SKM-1 (cell line): Measurements from ENCODE around the gene RAB40C.

Experiments
- DNase-seq: peaks from one replicate; lab custom pipeline; 2025; ENCODE audit not compliant: unreplicated experiment; lab: John Stamatoyannopoulos, UW

RAB40C gene

GRCh38 chr16:644556-644955 is 54.7 kb downstream of the RAB40C start:
- DNase-seq, result no peak

GRCh38 chr16:645852-646678 is 56.2 kb downstream of the RAB40C start:
- DNase-seq, result no peak

- no peak for DNase-seq
These were observed 56.9 kb downstream of the RAB40C start for GRCh38 chr16:646679-647172.

DNA sequence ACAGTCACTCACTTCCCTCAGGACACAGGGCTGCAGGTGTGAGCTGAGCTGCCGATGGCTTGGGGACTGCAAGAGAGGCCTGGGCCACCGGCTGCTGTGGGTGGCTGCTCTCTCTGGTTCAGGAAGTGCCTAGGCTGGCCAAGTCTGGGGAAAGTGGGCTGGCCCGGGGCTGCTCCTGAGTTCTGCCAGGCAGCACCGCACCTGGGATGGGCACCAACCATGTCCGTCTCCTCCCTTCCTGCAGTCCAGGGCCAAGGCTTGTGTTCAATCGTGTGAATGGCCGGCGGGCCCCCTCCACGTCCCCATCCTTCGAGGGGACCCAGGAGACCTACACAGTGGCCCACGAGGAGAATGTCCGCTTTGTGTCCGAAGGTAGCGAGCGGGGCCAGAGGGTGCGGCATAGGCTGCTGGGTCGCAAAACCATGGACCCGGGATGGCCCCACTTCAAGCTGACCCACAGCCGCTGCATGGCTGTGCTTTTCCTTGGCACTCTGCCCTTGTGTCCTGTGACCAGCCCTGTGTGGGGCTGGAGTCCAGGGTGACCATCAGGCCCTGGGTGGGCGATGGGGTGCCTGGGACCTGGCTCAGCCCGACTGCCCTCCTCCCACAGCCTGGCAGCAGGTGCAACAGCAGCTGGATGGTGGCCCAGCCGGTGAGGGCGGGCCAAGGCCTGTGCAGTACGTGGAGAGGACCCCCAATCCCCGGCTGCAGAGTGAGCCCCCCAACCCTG is 57.5 kb downstream of the RAB40C start:
- no peak for DNase-seq

DNA sequence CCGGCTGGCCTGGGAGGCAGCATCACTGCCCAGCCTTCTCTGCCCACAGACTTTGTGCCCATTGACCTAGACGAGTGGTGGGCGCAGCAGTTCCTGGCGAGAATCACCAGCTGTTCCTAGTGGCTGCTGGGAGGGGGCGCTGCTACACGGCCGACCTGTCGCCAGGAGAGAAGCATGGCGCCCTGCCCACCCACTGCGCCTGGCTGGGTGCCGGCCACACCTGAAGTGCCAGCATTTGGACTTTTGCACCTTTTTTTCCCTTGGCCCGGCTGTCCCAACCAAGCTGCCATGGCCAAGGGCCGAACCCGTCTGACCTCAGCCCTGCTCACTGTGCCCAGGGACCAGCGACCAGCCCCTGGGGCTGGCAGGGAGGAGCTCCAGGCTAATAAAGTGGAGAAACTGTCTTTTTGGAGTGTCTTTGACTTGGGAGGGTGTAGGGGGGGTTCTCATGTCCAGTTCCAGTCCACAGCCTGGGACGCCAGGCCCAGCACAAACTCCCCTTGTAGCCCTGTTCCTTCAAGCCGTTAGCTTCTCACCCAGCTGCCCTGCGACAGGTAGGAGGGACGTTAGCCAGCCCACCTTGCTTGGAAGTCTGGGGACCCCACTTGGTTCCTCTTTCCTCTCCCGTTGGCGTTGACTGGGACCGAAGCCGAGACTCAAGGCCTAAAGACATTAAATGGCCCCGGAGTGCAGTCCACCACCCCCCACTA is 58.4 kb downstream of the RAB40C start:
- DNase-seq, result no peak

- peak; percentile 71 for DNase-seq
These were observed 59.1 kb downstream of the RAB40C start, which contains the start of gene WDR90 for GRCh38 chr16:648781-649589. TSS of gene WDR90 (plus strand) at chr16:649365. CDS start at chr16:649417, 52 bp downstream.

DNA sequence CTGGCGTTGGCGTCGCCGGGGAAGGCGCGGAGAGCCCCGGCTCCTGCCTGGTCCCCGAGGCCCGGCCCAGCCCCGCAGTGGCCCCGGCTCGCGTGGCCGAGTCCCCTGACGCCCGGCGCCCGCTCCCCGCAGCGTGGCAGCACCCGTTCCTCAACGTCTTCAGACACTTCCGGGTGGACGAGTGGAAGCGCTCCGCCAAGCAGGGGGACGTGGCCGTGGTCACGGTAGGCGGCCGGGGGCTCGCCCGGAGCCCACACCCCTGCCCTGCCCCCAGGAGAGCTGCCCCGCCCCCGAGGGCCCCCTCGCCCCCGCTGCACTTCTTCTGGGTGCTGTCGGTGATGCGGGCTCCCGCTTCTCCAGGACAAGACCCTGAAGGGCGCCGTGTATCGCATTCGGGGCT is 59.8 kb downstream of the RAB40C start:
- no peak for DNase-seq

- DNase-seq, result no peak
These were observed 62.0 kb downstream of the RAB40C start for GRCh38 chr16:651844-652243.

- DNase-seq, result no peak
These were observed 62.8 kb downstream of the RAB40C start for GRCh38 chr16:652454-653305.

GRCh38 chr16:654034-654433 is 64.2 kb downstream of the RAB40C start:
- no peak for DNase-seq

- no peak for DNase-seq
These were observed 67.6 kb downstream of the RAB40C start for GRCh38 chr16:657487-657886.

DNA sequence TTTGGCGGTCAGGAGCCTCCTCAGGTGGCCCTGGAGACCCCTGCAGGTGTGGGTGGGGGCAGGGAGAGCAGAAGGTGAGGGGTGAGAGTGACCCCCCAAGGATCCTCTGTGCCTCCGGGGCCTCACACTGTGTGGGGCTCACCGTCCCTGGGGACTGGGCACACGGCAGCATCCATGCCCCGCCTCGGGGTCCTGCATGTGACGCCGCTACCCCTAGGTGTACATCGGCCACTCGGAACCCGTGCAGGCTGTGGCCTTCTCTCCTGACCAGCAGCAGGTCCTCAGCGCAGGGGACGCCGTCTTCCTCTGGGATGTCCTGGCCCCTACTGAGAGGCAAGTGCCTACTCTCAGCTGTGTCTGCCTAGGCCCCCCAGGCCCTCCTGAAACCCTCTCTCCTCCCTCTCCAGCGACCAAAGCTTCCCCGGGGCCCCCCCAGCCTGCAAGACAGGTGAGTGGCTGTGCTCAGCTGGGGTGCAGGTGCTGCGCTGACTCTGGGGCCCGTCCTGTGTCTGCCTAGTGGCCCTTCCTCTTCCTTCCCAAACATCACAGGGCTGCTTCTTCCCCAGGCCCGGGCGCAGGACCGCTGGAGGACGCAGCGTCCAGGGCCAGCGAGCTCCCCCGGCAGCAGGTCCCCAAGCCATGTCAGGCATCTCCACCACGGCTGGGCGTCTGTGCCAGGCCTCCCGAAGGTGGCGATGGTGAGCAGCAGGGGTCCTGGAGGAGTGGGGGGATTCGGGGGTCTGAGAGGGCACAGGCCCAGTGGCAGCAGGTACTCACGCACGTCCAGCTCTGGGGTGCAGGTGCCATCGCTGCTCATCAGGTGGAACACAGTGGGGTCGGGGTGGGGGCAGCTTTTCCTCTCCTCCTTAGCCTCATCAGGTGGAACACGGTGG is 69.1 kb downstream of the RAB40C start:
- DNase-seq, result no peak

DNA sequence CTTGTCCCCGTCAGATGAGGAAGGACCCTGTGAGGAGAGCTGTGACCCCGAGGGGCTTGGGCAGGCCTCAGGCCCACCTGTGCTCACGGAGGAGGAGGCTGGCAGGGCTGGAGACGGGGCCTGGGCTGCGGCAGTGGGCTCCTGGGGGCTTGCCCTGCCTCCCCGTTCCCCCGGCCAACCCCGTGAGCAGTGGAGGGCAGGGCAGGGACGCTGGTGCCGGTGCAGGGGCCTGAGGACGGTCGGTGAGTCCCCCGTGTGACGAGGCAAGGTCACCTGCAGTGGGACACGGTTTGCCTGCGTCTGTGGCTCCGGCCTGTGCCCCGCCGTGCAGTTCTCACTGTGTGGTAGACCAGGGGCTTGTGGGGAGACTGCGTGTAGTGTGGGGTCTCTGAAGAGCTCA is 69.8 kb downstream of the RAB40C start:
- no peak for DNase-seq

- DNase-seq, result no peak
These were observed 70.2 kb downstream of the RAB40C start for GRCh38 chr16:660132-660458.

DNA sequence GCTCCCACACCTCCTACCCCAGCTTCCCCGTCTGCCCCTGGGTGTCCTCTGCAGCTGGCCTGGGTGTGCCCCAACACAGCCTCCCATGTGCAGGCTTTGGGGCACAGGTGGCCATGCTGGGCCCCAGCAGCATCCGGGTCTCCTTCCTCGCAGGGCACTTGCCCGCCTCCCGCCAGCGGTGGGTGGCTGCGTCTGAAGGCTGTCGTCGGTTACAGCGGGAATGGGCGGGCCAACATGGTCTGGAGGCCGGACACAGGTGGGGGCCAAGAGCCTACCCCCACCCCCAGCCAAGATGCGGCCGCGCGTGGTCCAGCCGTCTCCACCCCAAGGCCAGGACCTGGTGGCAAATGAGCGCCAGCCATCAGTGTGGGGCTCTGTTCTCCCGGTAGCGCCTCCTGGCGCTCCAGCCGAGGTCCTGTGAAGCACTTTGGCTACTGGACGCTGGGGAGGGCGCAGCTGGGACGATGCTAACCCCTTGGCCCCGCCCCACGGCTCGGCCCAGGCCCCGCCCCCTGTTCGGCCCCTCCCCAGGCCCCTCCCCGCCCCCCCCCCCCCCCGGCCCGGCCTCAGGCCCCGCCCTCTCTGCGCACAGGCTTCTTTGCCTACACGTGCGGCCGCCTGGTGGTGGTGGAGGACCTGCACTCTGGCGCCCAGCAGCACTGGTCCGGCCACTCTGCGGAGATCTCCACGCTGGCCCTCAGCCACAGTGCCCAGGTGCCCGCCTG is 70.8 kb downstream of the RAB40C start:
- peak; percentile 71 for DNase-seq

- no peak for DNase-seq
These were observed 71.4 kb downstream of the RAB40C start for GRCh38 chr16:661184-661821.

DNA sequence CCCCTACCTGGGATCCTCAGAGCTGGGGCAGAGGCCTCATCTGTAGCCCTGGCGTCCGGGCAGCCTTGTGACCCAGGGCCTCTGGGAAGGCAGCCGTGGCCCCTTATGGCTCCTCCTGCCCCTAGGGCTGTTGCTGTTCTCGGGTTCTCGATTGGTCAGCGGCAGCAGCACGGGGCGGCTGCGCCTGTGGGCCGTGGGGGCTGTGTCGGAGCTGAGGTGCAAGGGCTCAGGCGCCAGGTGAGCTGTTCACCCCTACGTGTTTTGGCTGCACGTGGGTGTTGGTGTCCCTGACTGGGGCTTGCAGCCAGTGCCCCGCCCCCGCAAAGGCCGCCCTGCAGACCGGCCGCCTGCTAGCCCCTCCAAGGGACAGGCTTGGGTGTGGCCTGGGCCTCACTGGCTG is 72.2 kb downstream of the RAB40C start:
- no peak for DNase-seq

GRCh38 chr16:662597-662996 is 72.7 kb downstream of the RAB40C start:
- DNase-seq, result no peak
